GM21526 (cell line): ENCODE measurements around the gene PDPK1.
"Not testable (repeated sequence)": the region's sequence is repeated elsewhere in the genome, so short reads cannot be mapped to it uniquely, and the experiment has no call there.

ENCODE experiments used
- ATAC-seq: cut with Tn5 transposase; IDR thresholded peaks from one replicate; pipeline ENCODE4 v1.9.1; 2021; ENCODE audit warnings: moderate library complexity; ENCODE audit not compliant: unreplicated experiment, low FRiP score

The PDPK1 gene

DNA sequence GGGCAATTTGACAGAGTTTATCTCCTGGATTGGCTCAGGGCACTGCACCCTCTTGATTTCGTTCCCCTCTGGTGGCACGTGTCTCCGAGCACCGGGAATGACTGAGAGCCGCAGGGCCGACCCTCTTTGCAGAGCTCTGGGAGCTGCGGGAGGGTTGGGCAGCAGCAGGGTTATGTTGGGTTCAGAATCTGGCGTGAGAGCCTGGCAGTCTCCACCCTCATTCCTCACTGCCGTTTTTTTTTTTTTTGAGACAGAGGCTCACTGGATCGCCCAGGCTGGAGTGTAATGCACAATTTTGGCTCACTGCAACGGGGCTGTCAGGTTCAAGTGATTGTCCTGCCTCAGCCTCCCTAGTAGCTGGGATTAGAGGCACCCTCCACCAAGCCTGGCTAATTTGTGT lies 71.5 kb downstream of the PDPK1 start:
- ATAC-seq: not testable (repeated sequence)

GRCh38 chr16:2609827-2610470 lies 72.1 kb downstream of the PDPK1 start:
- no peak for ATAC-seq

GRCh38 chr16:2610781-2611498 lies 73.1 kb downstream of the PDPK1 start:
- ATAC-seq: no peak

DNA sequence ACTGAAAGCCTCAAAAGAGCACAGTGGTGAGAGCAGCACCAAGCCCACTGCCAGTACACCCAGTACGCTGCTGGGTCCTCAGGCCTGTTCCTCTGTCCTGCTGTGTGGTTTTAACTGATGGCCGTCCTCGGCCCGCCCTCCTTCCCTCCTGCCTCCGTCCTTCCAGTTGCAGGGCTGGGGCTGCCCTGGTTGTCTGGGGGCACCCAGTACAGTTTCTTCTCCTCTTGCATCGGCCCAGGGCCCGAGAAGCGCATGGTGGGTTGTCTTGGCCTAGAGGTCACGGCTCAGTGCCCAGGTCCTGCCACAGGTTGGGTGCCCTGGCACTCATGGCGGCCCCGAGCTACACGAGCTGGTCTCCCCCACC lies 73.7 kb downstream of the PDPK1 start:
- no peak for ATAC-seq

GRCh38 chr16:2611877-2612276 lies 74.1 kb downstream of the PDPK1 start:
- ATAC-seq: not testable (repeated sequence)

GRCh38 chr16:2613251-2613650 lies 75.4 kb downstream of the PDPK1 start:
- ATAC-seq: not testable (repeated sequence)

- no peak for ATAC-seq
These were observed 77.0 kb downstream of the PDPK1 start for GRCh38 chr16:2614761-2615191.

GRCh38 chr16:2618964-2619363 lies 81.1 kb downstream of the PDPK1 start:
- ATAC-seq: not testable (repeated sequence)

DNA sequence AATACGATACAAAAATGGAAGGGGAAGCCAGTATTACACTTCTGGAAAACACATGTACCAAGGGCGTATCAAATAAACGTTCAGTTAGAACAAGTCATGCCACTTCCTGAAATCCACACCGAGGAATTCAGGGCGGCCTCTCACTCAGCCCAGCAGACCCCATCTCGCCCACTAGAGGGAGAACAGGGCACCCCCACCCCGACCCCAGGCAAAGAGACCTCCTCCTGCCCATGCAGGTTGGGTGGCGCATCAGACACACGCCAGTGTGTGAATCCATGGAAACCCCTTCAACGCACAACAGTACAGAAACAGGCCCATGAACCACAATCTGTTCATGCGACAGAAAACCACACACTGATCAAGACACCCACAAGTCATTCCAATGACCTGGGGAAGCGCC lies 81.8 kb downstream of the PDPK1 start:
- ATAC-seq: not testable (repeated sequence)

DNA sequence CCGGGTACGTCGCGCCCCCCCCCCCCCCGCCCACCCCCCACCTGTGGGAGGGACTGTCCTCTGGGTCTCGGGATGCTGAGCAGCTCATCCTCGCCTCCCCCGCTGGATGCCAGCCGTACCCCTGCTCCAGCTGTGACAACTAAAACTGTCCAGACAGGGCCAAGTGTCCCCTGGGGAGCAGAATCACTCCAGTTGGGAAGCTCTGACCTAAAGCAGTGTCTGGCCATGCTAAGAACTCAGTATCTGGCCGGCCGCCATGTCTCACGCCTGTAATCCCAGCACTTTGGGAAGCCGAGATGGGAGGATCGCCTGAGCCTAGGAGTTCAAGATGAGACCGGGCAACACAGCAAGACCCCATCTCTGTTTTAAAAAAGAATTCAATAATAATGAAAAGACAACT lies 83.0 kb downstream of the PDPK1 start:
- ATAC-seq: not testable (repeated sequence)

DNA sequence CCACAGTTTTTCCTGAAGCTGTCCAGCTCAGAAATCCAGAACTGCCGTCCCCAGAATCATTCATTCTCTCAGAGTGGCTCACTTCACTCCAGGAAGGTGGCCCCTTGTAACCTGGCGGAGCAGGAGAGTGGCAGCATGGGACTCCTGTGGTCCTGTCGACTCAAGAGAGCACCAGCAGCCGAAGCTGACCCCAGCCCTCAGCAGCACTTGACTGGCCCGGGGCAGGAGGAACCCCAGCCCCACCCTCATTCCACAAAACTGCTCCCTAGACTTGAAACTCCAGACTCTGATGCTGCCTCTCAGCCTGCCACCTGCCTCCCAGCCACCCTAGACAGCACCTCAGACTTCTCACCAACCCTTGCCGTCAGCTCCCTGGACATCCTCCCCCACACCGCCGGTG lies 83.6 kb downstream of the PDPK1 start:
- ATAC-seq: not testable (repeated sequence)

- not testable (repeated sequence) for ATAC-seq
These were observed 89.3 kb downstream of the PDPK1 start for GRCh38 chr16:2627075-2627474.

DNA sequence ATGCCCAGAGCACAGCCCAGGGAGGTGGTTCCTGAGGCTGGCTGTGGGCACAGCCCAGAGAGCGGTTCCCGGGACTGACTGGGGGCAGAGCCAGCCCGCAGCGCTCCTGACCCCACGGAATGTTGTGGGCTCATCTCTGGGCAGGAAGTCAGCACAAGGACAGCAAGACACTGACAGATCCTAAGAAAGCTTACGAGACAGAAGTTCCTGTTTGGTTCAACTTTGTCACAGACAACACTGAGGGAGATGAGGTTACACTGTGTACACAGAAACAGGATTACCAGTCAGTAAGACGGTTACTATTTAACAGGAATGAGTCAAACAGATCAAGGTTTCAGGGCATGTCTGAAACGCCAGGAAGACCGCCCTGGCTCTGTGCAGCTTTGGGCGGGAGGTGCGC lies 93.4 kb downstream of the PDPK1 start:
- ATAC-seq: not testable (repeated sequence)

- not testable (repeated sequence) for ATAC-seq
These were observed 94.5 kb downstream of the PDPK1 start for GRCh38 chr16:2632291-2632690.

- ATAC-seq: not testable (repeated sequence)
These were observed 101.4 kb downstream of the PDPK1 start for GRCh38 chr16:2639071-2639721.

- not testable (repeated sequence) for ATAC-seq
These were observed 101.9 kb downstream of the PDPK1 start for GRCh38 chr16:2639722-2640072.

DNA sequence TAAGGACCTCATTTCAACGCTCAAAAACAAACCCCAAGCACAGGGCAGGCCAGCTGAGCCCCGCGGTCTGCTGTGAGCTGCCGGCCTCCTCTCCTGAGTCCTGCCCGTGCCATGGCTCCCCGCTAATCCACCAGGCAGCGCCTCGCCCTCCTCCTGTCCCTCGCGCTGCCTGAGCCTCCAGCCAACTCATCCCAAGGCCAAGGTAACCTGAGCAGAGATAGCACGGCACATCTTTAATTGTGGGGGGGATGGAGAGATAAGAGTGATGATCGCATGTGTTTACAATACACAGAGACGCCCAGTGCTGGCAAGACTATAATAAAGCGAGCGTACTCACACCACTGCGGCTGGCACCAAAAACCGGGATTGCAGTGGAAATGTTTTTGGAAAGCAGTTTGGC lies 104.7 kb downstream of the PDPK1 start:
- not testable (repeated sequence) for ATAC-seq

- ATAC-seq: not testable (repeated sequence)
These were observed 107.1 kb downstream of the PDPK1 start for GRCh38 chr16:2644754-2645453.

GRCh38 chr16:2651268-2651871 lies 113.5 kb downstream of the PDPK1 start:
- not testable (repeated sequence) for ATAC-seq
